ENCODE measurements around the gene CRIP3. TPM values are rescaled to one million over a fixed set of nuclear protein-coding genes. Genes with fewer than 3 reads are reported as not detected.
A peak's percentile ranks its signal among the peaks of the same experiment; 100 is the strongest.

CRIP3 gene
- total and polyA plus RNA-seq, 2 experiments from 2014 or later, result 3.6 to 5.2 TPM

- H3K9me3 ChIP-seq (ENCODE audit: low read depth), result no peaks in the 10 kb centered on the region
- peak overlapping the region; percentile 54 for H3K27ac ChIP-seq
- peaks cover 24% of the 10 kb centered on the region for H3K4me1 ChIP-seq (ENCODE audit: low read depth)
- no peak for DNase-seq (ENCODE audit: low read depth in 1 of 2, low spot score in 1 of 2)
- no peak for TF ChIP-seq CTCF (IDR thresholded peaks at IDR 0.05; ENCODE audit: low read depth, low read length)
- H3K27me3 ChIP-seq, result no peaks in the 10 kb centered on the region
- H3K36me3 ChIP-seq, result no peaks in the 10 kb centered on the region
- no peak overlapping the region for H3K4me3 ChIP-seq
Observed at GRCh38 chr6:43258807-43259686, 49.6 kb downstream of the CRIP3 start.

GRCh38 chr6:43258180-43258579, 50.4 kb downstream of the CRIP3 start:
- H3K36me3 ChIP-seq, result no peaks in the 10 kb centered on the region
- no peak for TF ChIP-seq CTCF (IDR thresholded peaks at IDR 0.05; ENCODE audit: low read depth, low read length)
- no peak for DNase-seq (ENCODE audit: low read depth in 1 of 2, low spot score in 1 of 2)

GRCh38 chr6:43257367-43258145, 51.1 kb downstream of the CRIP3 start:
- H3K9me3 ChIP-seq (ENCODE audit: low read depth), result no peaks in the 10 kb centered on the region
- no peaks in the 10 kb centered on the region for H3K27me3 ChIP-seq
- H3K4me1 ChIP-seq (ENCODE audit: low read depth), result peaks cover 24% of the 10 kb centered on the region
- no peaks in the 10 kb centered on the region for H3K36me3 ChIP-seq
- no peak for TF ChIP-seq CTCF (IDR thresholded peaks at IDR 0.05; ENCODE audit: low read depth, low read length)
- H3K4me3 ChIP-seq, result no peak overlapping the region
- DNase-seq (ENCODE audit: low read depth in 1 of 2, low spot score in 1 of 2), result no peak
- H3K27ac ChIP-seq, result no peak overlapping the region

More at GRCh38 chr6:43258180-43258579, 50.4 kb downstream of the CRIP3 start:
- no peak overlapping the region for H3K4me3 ChIP-seq
- H3K9me3 ChIP-seq (ENCODE audit: low read depth), result no peaks in the 10 kb centered on the region
- peaks cover 24% of the 10 kb centered on the region for H3K4me1 ChIP-seq (ENCODE audit: low read depth)
- no peaks in the 10 kb centered on the region for H3K27me3 ChIP-seq
- no peak overlapping the region for H3K27ac ChIP-seq

- Histone ChIP-seq H3K9me3 (ENCODE audit: low read depth) (no peaks in the 10 kb centered on the region), H3K36me3 (no peaks in the 10 kb centered on the region), H3K4me1 (ENCODE audit: low read depth) (peaks cover 24% of the 10 kb centered on the region), H3K27ac (no peak overlapping the region), H3K4me3 (no peak overlapping the region), H3K27me3 (no peaks in the 10 kb centered on the region)
- no peak for TF ChIP-seq CTCF (IDR thresholded peaks at IDR 0.05; ENCODE audit: low read depth, low read length)
- no peak for DNase-seq (ENCODE audit: low read depth in 1 of 2, low spot score in 1 of 2)
Observed at GRCh38 chr6:43256670-43257366, 51.8 kb downstream of the CRIP3 start.

Other genes with a start within 250 kb of the CRIP3 start
- gene MRPL2, start 249.4 kb downstream of the CRIP3 start, total RNA-seq, result 49.1 and 76.8 TPM in 2 replicates
- 148 and 188 TPM in 2 replicates for gene MRPL2, start 249.4 kb downstream of the CRIP3 start, polyA plus RNA-seq
- 44.3 and 57.2 TPM in 2 replicates for gene KLC4, start 249.2 kb downstream of the CRIP3 start, total RNA-seq
- gene KLC4, start 249.2 kb downstream of the CRIP3 start, polyA plus RNA-seq, result 38.4 and 60.5 TPM in 2 replicates
- gene PTK7, start 232.5 kb downstream of the CRIP3 start, total RNA-seq, result 103 and 115 TPM in 2 replicates
- 75.8 and 88.0 TPM in 2 replicates for gene PTK7, start 232.5 kb downstream of the CRIP3 start, polyA plus RNA-seq
- gene SRF, start 137.6 kb downstream of the CRIP3 start, total RNA-seq, result 72.1 and 76.8 TPM in 2 replicates
- 9.7 and 10.2 TPM in 2 replicates for gene SRF, start 137.6 kb downstream of the CRIP3 start, polyA plus RNA-seq
- gene CUL9, start 126.6 kb downstream of the CRIP3 start, total RNA-seq, result 34.8 and 76.0 TPM in 2 replicates
- gene CUL9, start 126.6 kb downstream of the CRIP3 start, polyA plus RNA-seq, result 29.0 and 44.2 TPM in 2 replicates
- 111 and 176 TPM in 2 replicates for gene DNPH1, start 79.3 kb downstream of the CRIP3 start, total RNA-seq
- gene DNPH1, start 79.3 kb downstream of the CRIP3 start, polyA plus RNA-seq, result 138 and 209 TPM in 2 replicates
- gene TTBK1, start 65.3 kb downstream of the CRIP3 start, total RNA-seq, result 0.60 and 1.0 TPM in 2 replicates
- 0.15 and 0.17 TPM in 2 replicates for gene TTBK1, start 65.3 kb downstream of the CRIP3 start, polyA plus RNA-seq
- not detected in 2 replicates for gene SLC22A7, start 10.6 kb downstream of the CRIP3 start, total RNA-seq
- gene SLC22A7, start 10.6 kb downstream of the CRIP3 start, polyA plus RNA-seq, result 0.51 TPM in 1 of 2 replicates, not detected in the other
- 14.8 and 27.2 TPM in 2 replicates for gene ZNF318, start 60.8 kb upstream of the CRIP3 start, total RNA-seq
- gene ZNF318, start 60.8 kb upstream of the CRIP3 start, polyA plus RNA-seq, result 16.2 and 22.9 TPM in 2 replicates
- 19.8 and 25.6 TPM in 2 replicates for gene ABCC10, start 118.7 kb upstream of the CRIP3 start, total RNA-seq
- gene ABCC10, start 118.7 kb upstream of the CRIP3 start, polyA plus RNA-seq, result 20.6 and 29.4 TPM in 2 replicates
- gene DLK2, start 146.7 kb upstream of the CRIP3 start, total RNA-seq, result 4.4 and 5.2 TPM in 2 replicates
- 4.6 and 5.0 TPM in 2 replicates for gene DLK2, start 146.7 kb upstream of the CRIP3 start, polyA plus RNA-seq
- 24.7 and 31.2 TPM in 2 replicates for gene TJAP1, start 168.7 kb upstream of the CRIP3 start, total RNA-seq
- 23.1 and 25.8 TPM in 2 replicates for gene TJAP1, start 168.7 kb upstream of the CRIP3 start, polyA plus RNA-seq
- 3.3 and 3.4 TPM in 2 replicates for gene LRRC73, start 201.5 kb upstream of the CRIP3 start, total RNA-seq
- 2.9 and 4.6 TPM in 2 replicates for gene LRRC73, start 201.5 kb upstream of the CRIP3 start, polyA plus RNA-seq
- 145 and 195 TPM in 2 replicates for gene YIPF3, start 208.1 kb upstream of the CRIP3 start, total RNA-seq
- 123 and 134 TPM in 2 replicates for gene YIPF3, start 208.1 kb upstream of the CRIP3 start, polyA plus RNA-seq
- gene POLR1C, start 208.3 kb upstream of the CRIP3 start, total RNA-seq, result 20.7 and 28.6 TPM in 2 replicates
- 27.9 and 38.8 TPM in 2 replicates for gene POLR1C, start 208.3 kb upstream of the CRIP3 start, polyA plus RNA-seq

All from cardiac muscle cell (in vitro differentiated cells and primary cell).